Tibial artery (tissue), 4 donors: ENCODE measurements around the gene COA8.

ENCODE experiments used
- DNase-seq, 2 donors: peaks; one replicate each; pipeline ENCODE4 v3.0.0-alpha.2; 2019
- H3K27ac ChIP-seq, 2 donors: fragments of 200-600 bp; sonication (generic) in 1 of 2; 1 replicate in 1 of 2; 2 replicates in 1 of 2; pipeline ENCODE4 v1.5.1; 2018 to 2019; ENCODE audit warnings: mild to moderate bottlenecking in 1 of 2
- H3K27me3 ChIP-seq, 2 donors: fragments of 200-600 bp; sonication (generic) in 1 of 2; one replicate each; pipeline versions ENCODE4 v1.5.1 to v1.6.0; 2016 to 2019
- H3K36me3 ChIP-seq, 3 donors: fragments of 200-600 bp; sonication (generic) in 2 of 3; one replicate each; pipeline ENCODE4 v1.5.1; 2016 to 2019; ENCODE audit warnings: mild to moderate bottlenecking in 2 of 3
- H3K4me1 ChIP-seq, 4 donors: fragments of 200-600 bp; sonication (generic) in 2 of 4; 1 replicate in 3 of 4; 2 replicates in 1 of 4; pipeline ENCODE4 v1.5.1; 2016 to 2019
- H3K4me3 ChIP-seq, 2 donors: fragments of 200-600 bp; sonication (generic) in 1 of 2; 1 replicate in 1 of 2; 2 replicates in 1 of 2; pipeline ENCODE4 v1.5.1; 2018 to 2019; ENCODE audit warnings: mild to moderate bottlenecking in 2 of 2
- H3K9me3 ChIP-seq, 3 donors: fragments of 200-600 bp; sonication (generic) in 1 of 3; one replicate each; pipeline ENCODE4 v1.5.1; 2016 to 2019
- intact Hi-C: fragments of 100-400 bp; cut with DNase I; formaldehyde crosslinking; loops from one replicate; pipeline ENCODE4 v1.15.0; 2023; ENCODE audit warnings: low total_unique reads
- TF ChIP-seq, protein P1 (sequence below), 2 experiments: fragments of 200-600 bp in 1 of 2; fragments of 450-650 bp in 1 of 2; IDR thresholded peaks; one replicate each; pipeline ENCODE4 v1.5.1; 2017 to 2019; ENCODE audit warnings: antibody characterized with exemption in 2 of 2, mild to moderate bottlenecking in 1 of 2, moderate library complexity in 1 of 2

Gene COA8

DNA sequence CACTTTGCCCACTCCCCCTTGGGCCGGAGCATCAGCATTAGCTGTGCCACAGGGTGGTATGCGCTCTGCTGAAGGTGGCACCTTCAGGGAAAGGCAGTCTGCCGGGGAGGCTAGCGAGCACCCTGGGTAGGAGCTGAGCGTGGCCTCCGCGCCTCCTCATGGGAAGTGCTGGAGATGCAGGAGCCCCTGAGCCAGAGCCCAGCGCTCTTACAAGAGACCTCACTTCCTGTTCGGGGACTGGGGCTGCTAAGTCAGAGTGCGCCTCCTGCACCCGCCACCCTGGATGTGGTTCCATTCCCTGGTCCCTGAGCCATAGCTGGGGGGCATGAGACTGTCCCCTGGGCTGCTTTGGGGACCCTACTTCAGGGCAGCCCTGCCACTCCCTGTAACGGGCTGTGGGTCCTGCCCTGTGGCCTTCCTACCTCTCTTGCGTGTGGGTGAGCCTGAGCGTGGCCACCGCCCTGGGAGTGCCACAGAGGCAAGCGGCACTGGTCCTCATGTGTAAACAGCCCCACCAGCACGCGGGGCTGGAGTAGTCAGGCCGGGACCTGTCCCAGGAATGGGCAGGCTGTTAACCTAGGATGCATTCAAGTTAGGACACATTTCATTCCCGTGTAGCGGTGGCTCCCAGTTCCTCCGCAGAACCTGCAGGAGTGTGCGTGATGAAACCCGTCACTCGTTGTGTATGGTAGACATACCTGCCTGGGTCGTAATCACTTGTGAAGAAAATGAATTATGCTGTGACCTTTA is 19.4 kb downstream of the COA8 start:
- intact Hi-C loops: no loop called here
- no peak overlapping the region for H3K27ac ChIP-seq
- peaks cover 0 to 2% (median 1%) of the 10 kb centered on the region in 4 donors for H3K4me1 ChIP-seq
- no peak for DNase-seq
- H3K4me3 ChIP-seq: no peak overlapping the region
- TF ChIP-seq, protein P1, sequence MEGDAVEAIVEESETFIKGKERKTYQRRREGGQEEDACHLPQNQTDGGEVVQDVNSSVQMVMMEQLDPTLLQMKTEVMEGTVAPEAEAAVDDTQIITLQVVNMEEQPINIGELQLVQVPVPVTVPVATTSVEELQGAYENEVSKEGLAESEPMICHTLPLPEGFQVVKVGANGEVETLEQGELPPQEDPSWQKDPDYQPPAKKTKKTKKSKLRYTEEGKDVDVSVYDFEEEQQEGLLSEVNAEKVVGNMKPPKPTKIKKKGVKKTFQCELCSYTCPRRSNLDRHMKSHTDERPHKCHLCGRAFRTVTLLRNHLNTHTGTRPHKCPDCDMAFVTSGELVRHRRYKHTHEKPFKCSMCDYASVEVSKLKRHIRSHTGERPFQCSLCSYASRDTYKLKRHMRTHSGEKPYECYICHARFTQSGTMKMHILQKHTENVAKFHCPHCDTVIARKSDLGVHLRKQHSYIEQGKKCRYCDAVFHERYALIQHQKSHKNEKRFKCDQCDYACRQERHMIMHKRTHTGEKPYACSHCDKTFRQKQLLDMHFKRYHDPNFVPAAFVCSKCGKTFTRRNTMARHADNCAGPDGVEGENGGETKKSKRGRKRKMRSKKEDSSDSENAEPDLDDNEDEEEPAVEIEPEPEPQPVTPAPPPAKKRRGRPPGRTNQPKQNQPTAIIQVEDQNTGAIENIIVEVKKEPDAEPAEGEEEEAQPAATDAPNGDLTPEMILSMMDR (IDR thresholded peaks at IDR 0.05): no peak
- H3K36me3 ChIP-seq: peaks cover 16 to 50% (median 21%) of the 10 kb centered on the region in 3 donors
- H3K9me3 ChIP-seq: no peaks in the 10 kb centered on the region
- no peaks in the 10 kb centered on the region for H3K27me3 ChIP-seq

DNA sequence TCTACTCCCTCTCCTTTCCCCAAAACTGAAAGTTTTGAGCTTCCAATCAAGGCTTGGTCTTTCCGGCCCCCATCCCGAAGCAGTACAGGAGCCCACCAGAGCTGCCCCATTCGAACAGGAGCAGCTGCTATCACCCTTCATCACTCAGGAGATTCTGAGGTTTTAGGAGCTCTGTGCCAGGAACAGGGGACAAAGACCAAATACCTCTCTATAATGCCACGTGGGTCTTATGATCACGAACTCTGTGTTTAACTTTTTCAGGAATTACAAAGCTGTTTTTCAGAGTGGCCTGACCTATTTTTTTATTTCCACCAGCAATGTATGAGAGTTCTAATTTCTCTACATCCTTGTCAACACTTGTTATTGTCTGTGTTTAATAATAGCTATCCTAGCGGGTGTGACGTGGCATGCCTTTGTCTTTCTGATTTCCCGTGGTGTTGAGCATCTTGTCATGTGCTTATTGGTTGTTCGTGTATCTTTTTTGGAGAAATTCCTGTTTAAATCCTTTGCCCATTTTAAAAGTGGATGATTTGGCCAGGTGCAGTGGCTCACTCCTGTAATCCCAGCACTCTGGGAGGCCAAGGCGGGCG is 21.7 kb downstream of the COA8 start:
- intact Hi-C loops: no loop called here
- peaks cover 16 to 48% (median 27%) of the 10 kb centered on the region in 3 donors for H3K36me3 ChIP-seq
- no peaks in the 10 kb centered on the region for H3K27me3 ChIP-seq
- H3K4me1 ChIP-seq: no peaks in the 10 kb centered on the region
- no peak overlapping the region for H3K4me3 ChIP-seq
- TF ChIP-seq, protein P1 (IDR thresholded peaks at IDR 0.05): no peak
- H3K9me3 ChIP-seq: no peaks in the 10 kb centered on the region
- no peak for DNase-seq
- H3K27ac ChIP-seq: no peak overlapping the region

DNA sequence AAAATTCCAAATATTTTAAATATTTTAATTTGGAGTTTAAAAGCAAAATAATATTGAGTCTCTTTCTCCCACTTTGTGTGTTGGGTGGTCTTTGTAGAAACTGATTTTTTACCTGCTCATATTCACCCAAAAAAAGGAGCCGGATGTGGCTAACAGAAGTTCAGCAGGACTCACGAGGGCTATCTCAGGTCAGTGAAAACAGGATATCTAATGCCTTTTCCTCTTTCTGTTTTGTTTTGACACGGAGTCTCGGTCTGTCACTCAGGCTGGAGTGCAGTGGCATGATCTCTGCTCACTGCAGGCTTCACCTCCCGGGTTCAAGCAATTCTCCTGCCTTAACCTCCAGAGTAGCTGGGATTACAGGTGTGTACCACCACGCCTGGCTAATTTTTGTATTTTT is 30.8 kb downstream of the COA8 start:
- DNase-seq: no peak
- TF ChIP-seq, protein P1 (IDR thresholded peaks at IDR 0.05): no peak
- no peaks in the 10 kb centered on the region for H3K9me3 ChIP-seq
- peaks cover 5 to 33% (median 25%) of the 10 kb centered on the region in 3 donors for H3K36me3 ChIP-seq
- H3K27me3 ChIP-seq: no peaks in the 10 kb centered on the region
- H3K27ac ChIP-seq: no peak overlapping the region
- H3K4me1 ChIP-seq: no peaks in the 10 kb centered on the region
- no peak overlapping the region for H3K4me3 ChIP-seq
- intact Hi-C loops: no loop called here

DNA sequence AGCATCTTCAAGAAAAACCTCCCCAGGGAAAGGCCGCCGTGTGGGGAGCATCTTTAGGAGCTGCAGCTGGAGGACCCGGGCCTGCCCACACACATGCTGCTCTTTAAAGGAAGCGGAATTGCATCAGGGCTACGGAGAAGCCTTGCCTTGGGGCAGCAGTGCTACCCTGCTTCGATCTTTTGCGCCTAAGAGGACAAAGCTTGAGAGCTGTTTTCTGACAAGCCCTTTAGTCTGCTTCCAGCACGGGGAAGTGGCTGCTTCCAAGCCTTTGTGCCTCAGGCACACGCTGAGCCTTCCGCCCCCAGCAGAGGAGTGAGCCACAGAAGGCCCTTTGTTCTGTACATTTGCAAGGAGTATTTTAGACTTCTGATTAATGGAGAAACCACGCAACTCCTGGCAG is 31.5 kb downstream of the COA8 start:
- Histone ChIP-seq H3K27ac (no peak overlapping the region), H3K4me1 (no peaks in the 10 kb centered on the region), H3K36me3 (peaks cover 4 to 27% (median 18%) of the 10 kb centered on the region in 3 donors), H3K9me3 (no peaks in the 10 kb centered on the region), H3K4me3 (no peak overlapping the region), H3K27me3 (no peaks in the 10 kb centered on the region)
- TF ChIP-seq, protein P1 (IDR thresholded peaks at IDR 0.05): no peak
- DNase-seq: no peak
- intact Hi-C loops: no loop called here

DNA sequence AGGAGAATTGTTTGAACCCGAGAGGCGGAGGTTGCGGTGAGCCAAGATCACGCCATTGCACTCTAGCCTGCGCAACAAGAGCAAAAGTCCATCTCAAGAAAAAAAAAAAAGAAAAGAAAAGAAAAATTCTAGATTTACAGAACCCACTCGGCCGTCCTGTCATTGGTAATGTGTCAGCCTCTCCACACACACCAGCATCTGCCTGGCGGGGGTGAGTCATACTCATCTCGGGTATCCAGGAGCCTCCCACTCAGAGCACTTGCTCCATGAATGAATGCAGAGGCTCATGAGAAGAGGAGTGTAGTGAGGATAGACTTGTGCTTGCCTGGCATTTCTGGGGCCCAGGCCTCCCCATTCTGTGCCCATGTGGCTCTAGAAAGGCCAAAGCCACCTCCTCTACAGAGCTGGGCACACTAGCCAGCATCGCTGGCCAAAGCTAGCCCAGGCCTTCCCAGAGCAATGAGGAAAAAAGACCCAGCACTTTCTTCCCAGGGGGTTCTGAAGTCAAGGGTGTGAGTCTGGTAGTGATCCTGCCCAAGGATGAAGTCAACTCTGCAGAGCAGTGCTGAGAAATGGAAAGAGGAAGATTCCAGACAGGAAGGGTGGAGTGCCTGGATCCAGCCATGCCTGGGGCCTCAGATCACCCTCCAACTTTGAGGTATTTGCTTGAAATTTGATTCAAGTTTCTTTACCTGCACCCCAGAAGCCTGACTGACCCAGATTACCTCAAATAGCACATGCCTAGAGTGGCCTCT is 35.0 kb downstream of the COA8 start:
- intact Hi-C loops: no loop called here
- no peaks in the 10 kb centered on the region for H3K27me3 ChIP-seq
- H3K4me1 ChIP-seq: no peaks in the 10 kb centered on the region
- no peak overlapping the region for H3K27ac ChIP-seq
- peaks cover 0 to 5% (median 0%) of the 10 kb centered on the region in 3 donors for H3K36me3 ChIP-seq
- no peaks in the 10 kb centered on the region for H3K9me3 ChIP-seq
- peak in 1 of 2 donors; percentile 58 for DNase-seq
- no peak overlapping the region for H3K4me3 ChIP-seq
- TF ChIP-seq, protein P1 (IDR thresholded peaks at IDR 0.05): no peak
